ENCODE results near the gene SPIRE1. TPM values are rescaled to one million over a fixed set of nuclear protein-coding genes. Genes with fewer than 3 reads are reported as not detected.
A peak's percentile ranks its signal among the peaks of the same experiment; 100 is the strongest.

SPIRE1 gene
- total RNA-seq, 1 donor from 2014 or later = 21.6 TPM

DNA sequence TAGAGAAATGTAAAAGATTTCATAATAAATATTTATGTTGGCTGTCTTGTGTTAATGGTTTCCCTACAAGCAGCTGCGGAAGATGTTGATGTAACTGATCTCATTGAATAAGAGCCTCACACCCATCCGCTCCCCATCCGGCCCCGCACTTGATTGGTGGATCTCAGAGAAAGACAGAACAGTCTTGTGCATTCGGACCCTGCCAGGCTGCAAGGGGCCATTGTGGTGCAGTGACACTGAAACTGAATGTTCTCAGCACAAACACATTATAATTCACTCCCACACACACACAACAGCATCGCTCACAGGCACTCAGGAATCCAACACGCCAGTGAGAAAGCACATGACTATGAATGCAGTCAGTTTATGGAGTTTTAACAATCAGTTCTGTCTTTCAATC is 202.4 kb downstream of the SPIRE1 start:
- DNase-seq (ENCODE audit: low spot score) (peak; percentile 18), ATAC-seq (no peak)

DNA sequence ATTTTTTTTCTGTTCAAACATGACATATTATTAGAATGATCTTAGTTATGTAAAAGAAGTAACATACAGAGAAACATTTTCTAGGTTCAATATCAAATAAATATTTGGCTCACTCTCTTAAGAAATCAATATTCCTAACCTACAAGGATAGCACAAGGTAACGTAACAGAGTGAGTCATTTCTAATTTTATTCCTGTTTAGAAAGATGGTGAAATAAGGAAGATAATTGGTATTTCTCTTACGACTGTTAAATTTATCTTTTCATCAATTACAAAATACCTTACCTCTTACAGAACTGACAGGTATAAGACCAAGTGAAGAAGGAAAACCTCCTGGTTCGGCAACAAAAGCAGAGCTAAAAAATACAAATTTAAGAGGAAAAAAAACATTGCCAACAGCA is 205.1 kb downstream of the SPIRE1 start:
- ATAC-seq (no peak), DNase-seq (ENCODE audit: low spot score) (no peak)

DNA sequence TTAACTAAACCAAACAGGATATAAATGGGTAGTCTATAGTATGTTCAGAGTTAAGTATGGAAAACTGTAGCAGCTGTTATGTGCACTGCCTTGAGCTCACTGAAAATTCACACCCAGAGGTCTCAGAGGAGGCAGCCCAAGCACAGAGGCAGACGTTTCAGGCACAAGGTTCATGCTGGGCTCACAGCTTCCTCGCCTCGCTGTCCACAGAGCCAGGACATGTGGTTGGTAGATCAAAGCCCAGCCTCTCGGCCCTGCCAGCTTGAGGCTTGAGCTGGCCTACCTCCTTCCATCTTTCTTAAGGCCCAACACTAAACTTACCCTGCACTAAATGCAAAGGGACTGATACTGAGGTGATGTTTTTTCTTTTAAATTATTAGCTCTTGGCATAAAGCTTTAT is 206.5 kb downstream of the SPIRE1 start:
- DNase-seq (ENCODE audit: low spot score) (peak; percentile 21), ATAC-seq (no peak)

DNA sequence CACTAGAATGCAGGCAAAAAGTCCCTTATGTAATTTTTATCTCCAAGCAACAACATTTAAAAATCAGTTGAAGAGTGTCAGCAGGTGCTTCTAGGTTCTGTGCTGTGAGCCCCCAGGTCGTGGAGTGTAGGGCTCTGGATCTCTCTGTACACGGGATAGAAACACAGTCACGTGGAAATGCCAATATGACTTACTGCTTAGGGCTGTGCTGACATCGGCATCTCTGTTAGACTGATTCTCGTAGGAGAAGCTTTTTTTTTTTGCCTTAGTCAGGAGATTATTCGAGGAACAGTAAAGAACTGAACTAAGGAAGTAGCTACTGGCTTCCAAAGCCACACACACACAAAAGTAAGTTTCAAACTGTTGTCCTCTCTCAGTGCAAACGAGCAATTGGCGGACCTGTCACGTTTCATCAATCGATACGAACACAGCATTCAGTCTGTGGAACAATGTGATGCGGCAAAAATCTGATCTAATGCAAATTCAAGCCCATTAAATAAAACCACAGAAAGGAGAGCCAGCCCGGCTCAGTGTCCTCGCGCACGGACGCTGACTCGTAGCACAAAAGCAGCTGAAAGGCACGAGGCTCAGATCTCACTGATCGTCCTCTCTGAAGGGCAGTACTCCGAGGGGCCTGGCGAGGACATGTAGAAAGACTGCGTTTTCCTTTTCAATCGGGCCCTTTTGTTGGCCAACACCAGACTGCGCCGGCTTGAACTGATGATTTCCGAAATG is 208.7 kb downstream of the SPIRE1 start:
- DNase-seq (ENCODE audit: low spot score) (peak; percentile 8), ATAC-seq (peak; percentile 48)

GRCh38 chr18:12445554-12445953 is 212.4 kb downstream of the SPIRE1 start:
- DNase-seq (ENCODE audit: low spot score) (no peak), ATAC-seq (no peak)

GRCh38 chr18:12443551-12443950 is 214.4 kb downstream of the SPIRE1 start:
- DNase-seq (ENCODE audit: low spot score) = no peak
- ATAC-seq = no peak

GRCh38 chr18:12442946-12443345 is 215.0 kb downstream of the SPIRE1 start:
- ATAC-seq = no peak

GRCh38 chr18:12441475-12442034 is 216.4 kb downstream of the SPIRE1 start:
- DNase-seq (ENCODE audit: low spot score) = no peak
- ATAC-seq = peak; percentile 19

More at GRCh38 chr18:12442946-12443345, 215.0 kb downstream of the SPIRE1 start:
- DNase-seq (ENCODE audit: low spot score) = no peak

DNA sequence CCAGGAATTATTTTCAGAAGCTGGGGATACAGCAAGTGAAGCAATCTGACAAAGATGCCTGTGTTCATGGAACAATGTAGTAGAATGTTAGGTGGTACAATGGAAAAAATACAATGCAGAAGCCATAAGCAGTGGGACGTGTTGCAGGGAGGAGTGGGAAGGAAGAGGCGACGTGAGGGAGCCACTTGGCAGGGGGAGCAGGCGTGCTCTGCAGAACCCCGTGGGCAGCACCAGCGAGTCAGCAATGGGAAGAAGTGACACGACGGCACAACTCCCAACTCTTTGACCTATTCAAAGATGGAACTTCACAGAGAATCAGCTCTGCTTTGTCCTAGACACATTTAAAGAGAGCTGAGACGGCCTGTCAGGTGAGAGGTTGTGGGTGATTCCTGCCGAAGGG is 219.7 kb downstream of the SPIRE1 start:
- ATAC-seq (no peak), DNase-seq (ENCODE audit: low spot score) (no peak)

GRCh38 chr18:12435867-12436266 is 222.0 kb downstream of the SPIRE1 start:
- DNase-seq (ENCODE audit: low spot score) = no peak
- no peak for ATAC-seq

- ATAC-seq = no peak
- DNase-seq (ENCODE audit: low spot score) = no peak
Measured at GRCh38 chr18:12434541-12434929, 223.4 kb downstream of the SPIRE1 start.

DNA sequence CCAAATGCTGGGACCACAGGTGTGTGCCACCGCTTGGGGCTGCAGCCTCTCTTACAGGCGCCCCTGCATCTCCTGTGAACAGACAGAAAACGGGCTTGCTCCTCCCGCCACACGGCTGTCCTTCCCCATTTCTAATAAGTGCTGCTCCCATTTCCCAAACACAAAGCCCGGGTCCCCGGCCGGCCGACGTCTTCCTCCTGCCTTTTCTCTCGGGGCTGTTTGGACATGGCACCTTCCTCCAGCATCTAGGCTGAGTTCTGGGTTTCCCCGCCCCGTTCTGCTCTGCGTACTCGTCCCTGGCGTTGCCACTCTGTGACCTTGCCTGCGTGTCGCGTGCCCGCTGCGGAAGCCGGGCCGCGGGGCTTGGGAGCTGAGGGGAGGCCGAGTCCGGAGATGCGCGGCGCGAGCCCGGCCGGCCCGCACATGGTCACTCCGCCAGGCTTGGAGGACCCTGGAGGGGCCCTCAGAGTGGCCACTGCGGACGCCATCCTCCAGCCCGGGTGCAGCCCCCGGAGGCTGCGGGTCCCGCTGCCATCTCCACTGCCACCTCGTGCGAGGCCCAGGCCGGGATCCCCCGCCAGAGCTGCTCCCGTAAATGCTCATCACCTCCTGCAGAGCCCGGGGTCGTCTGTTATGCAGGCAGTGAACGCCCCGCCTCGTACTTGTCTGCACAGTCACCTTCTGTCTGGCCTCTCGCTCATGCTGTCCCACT is 223.9 kb downstream of the SPIRE1 start:
- DNase-seq (ENCODE audit: low spot score) (no peak), ATAC-seq (no peak)

DNA sequence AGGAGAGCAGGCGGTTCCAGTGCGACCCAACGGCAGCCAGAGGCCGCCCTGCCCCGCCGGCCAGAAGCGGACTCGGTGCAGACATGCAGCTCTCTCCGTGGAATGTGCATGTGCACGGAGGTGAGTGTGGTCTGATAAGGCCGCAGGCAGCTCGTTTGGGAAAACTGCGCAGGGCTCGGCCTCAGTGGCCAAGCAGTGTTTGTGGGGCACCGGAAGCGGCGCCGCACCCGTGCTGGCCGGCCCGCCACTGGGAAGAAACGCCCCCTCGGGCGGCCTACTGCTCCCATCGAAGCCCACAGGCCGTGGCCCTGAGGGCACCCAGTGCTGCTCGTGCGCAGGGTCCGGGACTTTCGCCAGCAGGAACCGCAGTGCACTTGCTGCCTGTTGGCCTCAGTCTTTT is 225.0 kb downstream of the SPIRE1 start:
- DNase-seq (ENCODE audit: low spot score) (no peak), ATAC-seq (no peak)

- ATAC-seq (no peak), DNase-seq (ENCODE audit: low spot score) (no peak)
Measured at GRCh38 chr18:12432196-12432595, 225.7 kb downstream of the SPIRE1 start.

GRCh38 chr18:12431561-12431960 is 226.3 kb downstream of the SPIRE1 start:
- DNase-seq (ENCODE audit: low spot score) (no peak), ATAC-seq (no peak)

DNA sequence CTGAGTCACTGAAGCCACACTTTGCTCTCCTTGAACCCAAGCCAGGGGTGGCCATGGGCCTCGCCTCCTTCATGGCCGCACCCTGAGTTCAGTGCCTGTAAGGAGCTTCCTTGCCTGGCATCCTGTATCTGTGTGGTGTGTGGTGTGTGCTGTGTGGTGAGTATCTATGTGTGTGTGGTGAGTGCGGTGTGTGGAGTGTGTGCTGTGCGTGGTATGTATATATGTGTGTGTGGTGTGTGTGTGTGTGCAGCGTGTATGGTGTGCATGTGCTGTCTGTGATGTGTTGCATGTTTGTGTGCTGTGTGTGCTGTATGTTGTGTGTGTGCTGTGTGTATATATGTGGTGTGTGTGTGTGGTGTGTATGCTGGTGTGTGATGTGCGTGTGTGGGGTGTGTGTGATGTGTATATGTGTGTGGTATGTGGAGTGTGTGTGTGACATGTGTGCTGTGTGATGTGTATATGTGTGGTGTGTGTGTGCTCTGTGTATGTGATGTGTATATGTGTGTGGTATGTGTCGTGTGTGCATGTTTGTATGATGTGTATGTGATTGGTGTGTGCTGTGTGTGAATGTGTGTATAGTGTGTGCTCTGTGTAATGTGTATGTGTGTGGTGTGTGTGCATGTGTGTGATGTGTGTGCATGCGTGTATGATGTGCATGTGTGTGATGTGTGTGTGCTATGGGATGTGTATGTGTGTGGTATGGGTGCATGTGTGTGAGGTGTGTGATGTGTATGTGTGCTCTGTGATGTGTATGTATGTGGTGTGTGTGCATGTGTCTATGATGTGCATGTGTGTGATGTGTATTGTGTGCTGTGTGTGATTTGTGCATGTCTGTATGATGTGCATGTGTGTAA is 227.5 kb downstream of the SPIRE1 start:
- ATAC-seq (no peak), DNase-seq (ENCODE audit: low spot score) (no peak)

DNA sequence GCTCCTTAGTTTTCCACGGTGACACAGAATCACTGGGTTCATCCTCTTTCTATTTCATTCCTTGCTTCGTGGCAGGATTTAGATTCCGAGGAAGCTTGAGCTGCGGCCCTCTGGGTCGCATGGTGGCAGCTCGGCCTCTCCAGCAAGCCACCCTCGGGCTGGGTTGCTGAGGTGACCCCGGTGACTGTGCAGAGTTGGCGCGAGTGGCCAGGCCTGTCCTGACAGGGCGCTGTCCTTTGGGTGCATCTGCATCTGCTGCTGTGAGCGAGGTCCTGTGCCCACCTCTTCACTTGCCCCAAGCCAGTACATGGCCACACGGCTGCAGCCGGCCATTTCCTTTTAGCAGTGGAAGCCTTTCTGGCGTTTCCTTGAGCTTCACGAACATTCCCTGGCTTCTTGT is 228.4 kb downstream of the SPIRE1 start:
- DNase-seq (ENCODE audit: low spot score) = no peak
- ATAC-seq = no peak

DNA sequence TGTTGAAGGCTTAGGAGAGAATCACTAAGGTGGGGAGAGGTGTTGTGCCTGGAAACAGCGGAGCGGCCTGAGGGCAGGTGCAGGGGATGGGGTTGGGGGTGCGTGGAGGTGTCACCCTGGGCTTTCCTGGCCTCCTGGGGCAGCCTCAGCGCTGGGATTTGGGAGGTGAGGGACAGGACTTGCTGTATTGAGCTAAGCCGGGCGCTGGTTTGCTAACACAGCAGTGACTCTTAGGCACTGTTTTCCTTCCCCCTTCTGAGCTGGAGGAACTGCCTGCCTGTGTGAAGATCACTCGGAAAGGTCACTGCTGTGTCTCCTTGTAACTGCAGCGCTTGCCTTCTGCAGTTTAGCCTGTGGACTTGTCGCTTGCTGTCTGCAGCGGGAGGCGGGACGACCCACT is 229.0 kb downstream of the SPIRE1 start:
- no peak for DNase-seq (ENCODE audit: low spot score)

GRCh38 chr18:12426924-12427323 is 231.0 kb downstream of the SPIRE1 start:
- DNase-seq (ENCODE audit: low spot score) = no peak
- ATAC-seq = no peak

More for the DNA sequence above, 229.0 kb downstream of the SPIRE1 start:
- ATAC-seq = peak; percentile 44

- DNase-seq (ENCODE audit: low spot score) = no peak
- no peak for ATAC-seq
Measured at GRCh38 chr18:12424252-12424651, 233.7 kb downstream of the SPIRE1 start.

GRCh38 chr18:12423820-12424219 is 234.1 kb downstream of the SPIRE1 start:
- peak; percentile 64 for ATAC-seq
- DNase-seq (ENCODE audit: low spot score) = no peak
